Trophoblast cell (in vitro differentiated cells and primary cell): ENCODE measurements around the gene LBX2.

ENCODE experiments used
- DNase-seq, 2 donors: peaks; one replicate each; pipeline ENCODE4 v3.0.0-alpha.2; 2016
- H2AFZ ChIP-seq: 2 replicates; pipeline ENCODE4 v1.6.1; 2013; ENCODE audit warnings: low read length, moderate library complexity, mild to moderate bottlenecking; ENCODE audit not compliant: insufficient read depth, poor library complexity
- H2AK5ac ChIP-seq: 2 replicates; pipeline ENCODE4 v1.6.1; 2013; ENCODE audit warnings: mild to moderate bottlenecking, low read length
- H2BK120ac ChIP-seq: 2 replicates; pipeline ENCODE4 v1.6.1; 2013; ENCODE audit warnings: low read length, mild to moderate bottlenecking, moderate library complexity; ENCODE audit not compliant: insufficient read depth, poor library complexity
- H2BK12ac ChIP-seq: 2 replicates; pipeline ENCODE4 v1.6.1; 2013; ENCODE audit warnings: mild to moderate bottlenecking, low read length, moderate library complexity
- H2BK5ac ChIP-seq: 2 replicates; pipeline ENCODE4 v1.6.1; 2013; ENCODE audit warnings: low read length, low read depth, moderate library complexity, mild to moderate bottlenecking; ENCODE audit not compliant: poor library complexity
- H3K14ac ChIP-seq: 2 replicates; pipeline ENCODE4 v1.6.1; 2013; ENCODE audit warnings: mild to moderate bottlenecking, low read length
- H3K18ac ChIP-seq: 2 replicates; pipeline ENCODE4 v1.6.1; 2013; ENCODE audit warnings: mild to moderate bottlenecking, low read length
- H3K23ac ChIP-seq: 2 replicates; pipeline ENCODE4 v1.6.1; 2013; ENCODE audit warnings: low read length
- H3K27ac ChIP-seq: 2 replicates; pipeline ENCODE4 v1.5.1; 2013; ENCODE audit warnings: low read depth, mild to moderate bottlenecking, inconsistent platforms, low read length, moderate library complexity
- H3K27me3 ChIP-seq: 2 replicates; pipeline ENCODE4 v1.6.1; 2013; ENCODE audit warnings: inconsistent platforms, mild to moderate bottlenecking, low read length, moderate library complexity; ENCODE audit not compliant: insufficient read depth
- H3K36me3 ChIP-seq, 2 experiments: 1 replicate in 1 of 2; 2 replicates in 1 of 2; pipeline ENCODE4 v1.6.1; 2013; ENCODE audit warnings: low read length in 2 of 2, mild to moderate bottlenecking in 2 of 2, moderate library complexity in 1 of 2; ENCODE audit not compliant: insufficient read depth in 2 of 2, control insufficient read depth in 1 of 2
- H3K4ac ChIP-seq: 2 replicates; pipeline ENCODE4 v1.6.1; 2013; ENCODE audit warnings: low read depth, mild to moderate bottlenecking, low read length, moderate library complexity
- H3K4me1 ChIP-seq, 2 experiments: 1 replicate in 1 of 2; 2 replicates in 1 of 2; pipeline ENCODE4 v1.6.1; 2013; ENCODE audit warnings: low read length in 2 of 2, mild to moderate bottlenecking in 2 of 2, moderate library complexity in 1 of 2; ENCODE audit not compliant: insufficient read depth in 2 of 2, control insufficient read depth in 1 of 2
- H3K4me2 ChIP-seq: 2 replicates; pipeline ENCODE4 v1.6.1; 2013; ENCODE audit warnings: inconsistent platforms, mild to moderate bottlenecking, low read length, moderate library complexity
- H3K4me3 ChIP-seq: 2 replicates; pipeline ENCODE4 v1.5.1; 2013; ENCODE audit warnings: mild to moderate bottlenecking, low read depth, low read length, inconsistent platforms
- H3K79me1 ChIP-seq: one replicate; pipeline ENCODE4 v1.6.1; 2013; ENCODE audit warnings: low read length
- H3K79me2 ChIP-seq: 2 replicates; pipeline ENCODE4 v1.6.1; 2013; ENCODE audit warnings: low read length, mild to moderate bottlenecking; ENCODE audit not compliant: control insufficient read depth, insufficient read depth, poor library complexity
- H3K9ac ChIP-seq: 2 replicates; pipeline ENCODE4 v1.6.1; 2013; ENCODE audit warnings: mild to moderate bottlenecking, low read length
- H3K9me3 ChIP-seq: 2 replicates; pipeline ENCODE4 v1.6.1; 2013; ENCODE audit warnings: low read depth, mild to moderate bottlenecking, control low read depth, inconsistent platforms, low read length; ENCODE audit not compliant: insufficient read depth
- H4K12ac ChIP-seq: 2 replicates; pipeline ENCODE4 v1.6.1; 2013; ENCODE audit warnings: low read depth, mild to moderate bottlenecking, low read length, moderate library complexity
- H4K8ac ChIP-seq: 2 replicates; pipeline ENCODE4 v1.6.1; 2013; ENCODE audit warnings: low read depth, mild to moderate bottlenecking, low read length, moderate library complexity
- H4K91ac ChIP-seq: one replicate; pipeline ENCODE4 v1.6.1; 2013; ENCODE audit warnings: low read depth, mild to moderate bottlenecking, low read length, moderate library complexity
- WGBS: extraction: QIAGEN DNeasy Blood & Tissue Kit; methylation state at CpG from one replicate; pipeline ENCODE4 v1.1.7; 2013; ENCODE audit warnings: missing lambda C conversion rate; ENCODE audit not compliant: insufficient read length, insufficient coverage; ENCODE audit errors: extremely low coverage; 5-methylcytosine and 5-hydroxymethylcytosine counted together

Gene LBX2

GRCh38 chr2:74515981-74516633, 16.7 kb upstream of the LBX2 start:
- Histone ChIP-seq H2BK5ac (no peak overlapping the region), H3K79me1 (no peaks in the 10 kb centered on the region)

GRCh38 chr2:74515271-74515980, 16.0 kb upstream of the LBX2 start:
- H3K4me1 ChIP-seq = peaks cover 6 to 10% of the 10 kb centered on the region in 2 experiments
- no CpG with 5 or more reads among the region's 60 CpGs for WGBS
- no peak for DNase-seq

More at GRCh38 chr2:74515981-74516633, 16.7 kb upstream of the LBX2 start:
- Histone ChIP-seq H4K12ac (no peak overlapping the region), H3K18ac (no peak overlapping the region), H3K4me3 (no peak overlapping the region), H3K79me2 (no peaks in the 10 kb centered on the region), H2AFZ (no peak overlapping the region), H2BK120ac (no peak overlapping the region), H4K8ac (no peak overlapping the region), H3K9ac (no peak overlapping the region), H3K4me1 (peaks cover 6 to 10% of the 10 kb centered on the region in 2 experiments), H3K4ac (no peak overlapping the region), H3K27me3 (peaks cover 74% of the 10 kb centered on the region), H3K36me3 (no peaks in the 10 kb centered on the region), H4K91ac (no peak overlapping the region), H3K14ac (no peak overlapping the region), H3K9me3 (peaks cover 16% of the 10 kb centered on the region), H2BK12ac (no peak overlapping the region), H3K4me2 (peak overlapping the region; percentile 39), H2AK5ac (no peak overlapping the region), H3K27ac (no peak overlapping the region), H3K23ac (no peak overlapping the region)
- no peak for DNase-seq
- no CpG with 5 or more reads among the region's 72 CpGs for WGBS

GRCh38 chr2:74514368-74515270, 15.2 kb upstream of the LBX2 start, which contains the start of gene TLX2:
Gene TLX2, plus strand, starts transcription at chr2:74514450. Its CDS starts 357 bp downstream, at chr2:74514807.
- Histone ChIP-seq H3K4me3 (no peak within 1 kb of the TSS), H3K27me3 (peaks cover 80% of the 10 kb centered on the region), H4K8ac (no peak within 1 kb of the TSS), H3K27ac (no peak within 1 kb of the TSS), H3K23ac (no peak within 1 kb of the TSS), H2BK5ac (no peak within 1 kb of the TSS), H3K9me3 (peaks cover 16% of the 10 kb centered on the region), H3K4ac (no peak within 1 kb of the TSS), H4K12ac (no peak within 1 kb of the TSS), H3K79me1 (no peaks in the 10 kb centered on the region), H3K4me1 (peaks cover 6 to 10% of the 10 kb centered on the region in 2 experiments), H2BK12ac (no peak within 1 kb of the TSS), H3K36me3 (no peaks in the 10 kb centered on the region), H3K14ac (no peak within 1 kb of the TSS), H3K9ac (no peak within 1 kb of the TSS), H4K91ac (no peak within 1 kb of the TSS), H2BK120ac (no peak within 1 kb of the TSS), H3K18ac (no peak within 1 kb of the TSS), H2AK5ac (no peak within 1 kb of the TSS), H2AFZ (no peak within 1 kb of the TSS), H3K4me2 (no peak within 1 kb of the TSS), H3K79me2 (no peaks in the 10 kb centered on the region)
- DNase-seq = no peak
- no CpG with 5 or more reads among the region's 82 CpGs for WGBS

More at GRCh38 chr2:74515271-74515980, 16.0 kb upstream of the LBX2 start:
- H2BK5ac ChIP-seq = no peak overlapping the region
- no peaks in the 10 kb centered on the region for H3K36me3 ChIP-seq
- H3K79me1 ChIP-seq = no peaks in the 10 kb centered on the region
- H3K9me3 ChIP-seq = peaks cover 16% of the 10 kb centered on the region
- no peak overlapping the region for H2BK120ac ChIP-seq
- H3K4me3 ChIP-seq = peak overlapping the region; percentile 42
- H4K12ac ChIP-seq = no peak overlapping the region
- H3K27ac ChIP-seq = no peak overlapping the region
- no peak overlapping the region for H4K8ac ChIP-seq
- H3K27me3 ChIP-seq = peaks cover 75% of the 10 kb centered on the region
- no peak overlapping the region for H2AFZ ChIP-seq
- no peak overlapping the region for H3K23ac ChIP-seq
- no peak overlapping the region for H2BK12ac ChIP-seq
- no peak overlapping the region for H2AK5ac ChIP-seq
- no peaks in the 10 kb centered on the region for H3K79me2 ChIP-seq
- H4K91ac ChIP-seq = no peak overlapping the region
- H3K4me2 ChIP-seq = peak overlapping the region; percentile 39
- H3K9ac ChIP-seq = no peak overlapping the region
- H3K14ac ChIP-seq = no peak overlapping the region
- no peak overlapping the region for H3K18ac ChIP-seq
- H3K4ac ChIP-seq = no peak overlapping the region

GRCh38 chr2:74513605-74514367, 14.4 kb upstream of the LBX2 start:
- no CpG with 5 or more reads among the region's 52 CpGs for WGBS
- H3K27me3 ChIP-seq = peaks cover 77% of the 10 kb centered on the region

More at GRCh38 chr2:74513605-74514367, 14.4 kb upstream of the LBX2 start:
- DNase-seq = no peak
- Histone ChIP-seq H3K9ac (no peak overlapping the region), H3K79me1 (no peaks in the 10 kb centered on the region), H3K4me3 (no peak overlapping the region), H2AFZ (no peak overlapping the region), H3K4me2 (no peak overlapping the region), H3K79me2 (no peaks in the 10 kb centered on the region), H4K91ac (no peak overlapping the region), H2AK5ac (no peak overlapping the region), H3K36me3 (no peaks in the 10 kb centered on the region), H4K8ac (no peak overlapping the region), H2BK120ac (no peak overlapping the region), H3K4me1 (peaks cover 6 to 10% of the 10 kb centered on the region in 2 experiments), H3K18ac (no peak overlapping the region), H3K9me3 (peaks cover 16% of the 10 kb centered on the region), H3K4ac (no peak overlapping the region), H2BK5ac (no peak overlapping the region), H4K12ac (no peak overlapping the region), H3K14ac (no peak overlapping the region), H3K23ac (no peak overlapping the region), H2BK12ac (no peak overlapping the region), H3K27ac (no peak overlapping the region)
